Muscle layer of colon (tissue), 2 donors: ENCODE data around the gene HMGCLL1.

Experiments
- H3K27ac ChIP-seq: one replicate; pipeline ENCODE4 v1.7.0; 2013; ENCODE audit warnings: low read depth, mild to moderate bottlenecking, low read length, moderate library complexity
- H3K27me3 ChIP-seq, 2 donors: one replicate each; pipeline ENCODE4 v1.7.0; 2013; ENCODE audit warnings: low read length in 2 of 2, mild to moderate bottlenecking in 2 of 2; ENCODE audit not compliant: insufficient read depth in 2 of 2, control insufficient read depth in 1 of 2
- H3K36me3 ChIP-seq: one replicate; pipeline ENCODE4 v1.7.0; 2013; ENCODE audit warnings: mild to moderate bottlenecking, low read length; ENCODE audit not compliant: insufficient read depth
- H3K4me1 ChIP-seq: one replicate; pipeline ENCODE4 v1.7.0; 2013; ENCODE audit warnings: mild to moderate bottlenecking, low read length; ENCODE audit not compliant: insufficient read depth
- H3K4me3 ChIP-seq, 2 donors: one replicate each; pipeline ENCODE4 v1.7.0; 2013; ENCODE audit warnings: low read length in 2 of 2, low read depth in 1 of 2, mild to moderate bottlenecking in 1 of 2, moderate library complexity in 1 of 2
- H3K9ac ChIP-seq: one replicate; pipeline ENCODE4 v1.7.0; 2013; ENCODE audit warnings: low read length
- H3K9me3 ChIP-seq: one replicate; pipeline ENCODE4 v1.7.0; 2013; ENCODE audit warnings: mild to moderate bottlenecking, low read length
- donor health status: abdominal sarcoma.
- donor health status: Adenocarcinoma of cecum.

Gene HMGCLL1

DNA sequence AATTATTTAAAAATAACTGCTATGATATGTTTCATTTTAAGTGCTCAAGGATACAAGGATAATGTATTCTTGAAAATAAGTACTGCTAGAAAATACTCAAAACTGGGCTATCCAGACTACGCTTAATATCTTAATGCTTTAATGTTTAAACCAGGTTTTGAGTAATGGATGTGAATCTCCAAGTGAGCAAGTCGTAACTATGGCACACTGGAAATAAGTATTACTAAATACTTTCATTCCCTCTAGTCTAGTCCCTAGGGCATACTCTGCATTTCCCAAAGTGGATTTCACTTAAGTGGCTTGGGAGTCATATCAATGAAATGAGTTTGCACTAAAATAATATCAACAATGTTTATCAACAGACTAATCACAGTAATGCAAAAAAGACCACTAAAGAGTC is 48.1 kb downstream of the HMGCLL1 start:
- Histone ChIP-seq H3K27ac (no peak overlapping the region), H3K9me3 (no peaks in the 10 kb centered on the region), H3K4me3 (no peak overlapping the region), H3K4me1 (peaks cover 8% of the 10 kb centered on the region), H3K36me3 (no peaks in the 10 kb centered on the region), H3K9ac (no peak overlapping the region), H3K27me3 (no peaks in the 10 kb centered on the region)

- no peaks in the 10 kb centered on the region for H3K36me3 ChIP-seq
- no peak overlapping the region for H3K27ac ChIP-seq
- no peak overlapping the region for H3K9ac ChIP-seq
- no peaks in the 10 kb centered on the region for H3K27me3 ChIP-seq
- H3K9me3 ChIP-seq, result no peaks in the 10 kb centered on the region
- H3K4me3 ChIP-seq, result no peak overlapping the region
- peaks cover 8% of the 10 kb centered on the region for H3K4me1 ChIP-seq
Measured at GRCh38 chr6:55528624-55529023, 50.4 kb downstream of the HMGCLL1 start.

GRCh38 chr6:55524441-55524840 is 54.6 kb downstream of the HMGCLL1 start:
- Histone ChIP-seq H3K4me1 (peaks cover 8% of the 10 kb centered on the region), H3K4me3 (no peak overlapping the region), H3K27me3 (no peaks in the 10 kb centered on the region), H3K9me3 (no peaks in the 10 kb centered on the region), H3K27ac (no peak overlapping the region), H3K36me3 (no peaks in the 10 kb centered on the region), H3K9ac (no peak overlapping the region)

DNA sequence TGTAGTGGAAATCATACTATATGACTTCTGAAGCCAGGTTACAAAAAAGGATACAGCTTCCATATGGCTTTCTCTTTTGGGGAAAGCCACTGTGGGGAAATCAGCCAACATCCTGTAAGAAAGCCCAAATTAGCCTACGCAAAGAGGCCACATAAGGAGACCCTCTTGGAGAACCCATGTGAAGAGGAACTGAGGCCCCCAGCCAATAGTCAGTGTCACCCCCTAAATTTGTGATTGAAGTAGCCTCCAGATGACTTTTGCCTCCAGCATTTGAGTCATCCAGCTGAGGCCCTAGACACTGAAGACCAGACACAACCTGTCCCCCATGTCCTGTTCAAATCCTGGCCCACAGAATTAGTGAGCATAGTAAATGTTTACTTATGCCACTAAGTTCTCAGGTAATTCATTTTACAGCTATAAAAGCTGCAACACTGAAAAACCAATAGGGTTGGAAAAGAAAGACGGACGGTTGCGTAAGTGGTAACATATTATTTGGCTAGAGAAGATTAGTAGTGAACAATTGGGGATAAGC is 60.4 kb downstream of the HMGCLL1 start:
- no peak overlapping the region for H3K27ac ChIP-seq
- no peak overlapping the region for H3K4me3 ChIP-seq
- no peaks in the 10 kb centered on the region for H3K9me3 ChIP-seq
- H3K27me3 ChIP-seq, result no peaks in the 10 kb centered on the region
- no peaks in the 10 kb centered on the region for H3K4me1 ChIP-seq
- H3K36me3 ChIP-seq, result no peaks in the 10 kb centered on the region
- no peak overlapping the region for H3K9ac ChIP-seq

DNA sequence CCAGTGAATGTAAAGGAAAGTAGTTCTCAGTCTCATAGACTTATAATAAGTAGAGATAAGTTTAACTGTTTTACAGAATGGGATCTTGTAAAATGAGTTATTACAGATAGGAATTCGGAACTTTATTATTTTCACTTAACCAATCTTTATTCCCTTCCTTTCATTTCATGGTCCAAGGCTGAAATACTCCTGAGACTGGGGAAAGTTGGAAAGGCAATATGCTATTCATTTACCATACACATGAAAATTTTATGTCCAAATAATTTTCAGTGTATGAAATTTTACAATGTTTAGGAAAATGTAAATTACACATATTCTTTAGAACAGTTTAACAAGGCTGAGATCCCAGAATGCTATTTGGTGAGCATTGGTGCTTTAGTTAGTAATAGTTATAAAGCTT is 62.3 kb downstream of the HMGCLL1 start:
- Histone ChIP-seq H3K4me3 (no peak overlapping the region), H3K36me3 (no peaks in the 10 kb centered on the region), H3K4me1 (no peaks in the 10 kb centered on the region), H3K9me3 (no peaks in the 10 kb centered on the region), H3K27me3 (no peaks in the 10 kb centered on the region), H3K27ac (no peak overlapping the region), H3K9ac (no peak overlapping the region)

DNA sequence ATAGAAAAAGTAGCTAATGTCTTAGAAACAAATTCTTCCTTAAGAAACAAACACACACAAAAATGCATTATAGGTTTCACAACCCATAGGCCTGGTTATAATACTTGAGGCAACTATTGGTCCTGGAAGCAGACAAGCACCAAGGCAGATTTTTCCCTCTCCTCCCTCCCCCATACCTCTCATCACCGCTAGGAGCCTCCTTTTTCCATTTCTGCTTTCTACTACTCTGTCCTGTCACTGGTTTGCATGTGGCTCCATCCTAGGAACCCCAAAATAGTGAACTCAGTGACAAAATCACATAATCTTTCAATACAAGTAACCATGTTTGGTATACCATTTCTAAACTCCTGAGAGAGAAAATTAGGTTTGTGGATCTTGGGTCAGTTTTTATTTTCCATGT is 66.1 kb downstream of the HMGCLL1 start:
- H3K9me3 ChIP-seq, result no peaks in the 10 kb centered on the region
- H3K36me3 ChIP-seq, result no peaks in the 10 kb centered on the region
- H3K9ac ChIP-seq, result no peak overlapping the region
- H3K27ac ChIP-seq, result no peak overlapping the region
- H3K27me3 ChIP-seq, result no peaks in the 10 kb centered on the region
- H3K4me1 ChIP-seq, result no peaks in the 10 kb centered on the region
- no peak overlapping the region for H3K4me3 ChIP-seq

DNA sequence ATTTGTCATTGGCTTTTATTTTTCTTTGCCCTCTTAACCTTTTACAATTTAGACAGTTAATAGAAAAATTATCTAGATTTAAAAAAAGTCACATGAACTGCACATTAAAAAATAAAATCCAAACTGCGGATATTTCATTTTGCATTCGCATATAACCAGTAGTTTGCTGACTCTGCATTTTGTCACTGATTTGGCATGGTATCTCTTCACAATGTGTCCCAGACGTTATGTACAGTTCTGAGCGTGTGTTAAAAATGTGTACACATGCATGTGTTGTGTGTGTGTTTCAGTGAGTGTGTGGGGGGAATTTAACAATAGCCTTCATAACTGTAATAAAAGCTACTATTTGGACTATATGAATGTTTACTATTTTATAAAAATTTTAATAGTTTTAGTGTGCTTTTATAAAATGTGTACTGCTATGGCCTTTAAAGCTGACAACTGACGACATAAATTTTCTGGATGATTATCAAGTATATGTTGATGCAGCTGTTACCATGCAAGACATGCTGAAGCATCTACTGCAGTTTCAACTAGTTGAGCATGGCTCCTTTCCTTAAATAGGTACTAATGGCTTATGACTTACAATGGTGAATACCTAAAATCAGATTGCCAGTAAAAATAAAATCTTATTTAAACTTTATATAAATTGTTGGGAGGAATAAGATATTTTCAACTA is 67.7 kb downstream of the HMGCLL1 start:
- Histone ChIP-seq H3K4me1 (no peaks in the 10 kb centered on the region), H3K27me3 (no peaks in the 10 kb centered on the region), H3K4me3 (no peak overlapping the region), H3K9me3 (no peaks in the 10 kb centered on the region), H3K9ac (no peak overlapping the region), H3K36me3 (no peaks in the 10 kb centered on the region), H3K27ac (no peak overlapping the region)

GRCh38 chr6:55499591-55499990 is 79.4 kb downstream of the HMGCLL1 start:
- no peak overlapping the region for H3K4me3 ChIP-seq
- no peaks in the 10 kb centered on the region for H3K27me3 ChIP-seq
- peaks cover 6% of the 10 kb centered on the region for H3K4me1 ChIP-seq
- no peak overlapping the region for H3K27ac ChIP-seq
- H3K36me3 ChIP-seq, result no peaks in the 10 kb centered on the region
- no peaks in the 10 kb centered on the region for H3K9me3 ChIP-seq
- H3K9ac ChIP-seq, result no peak overlapping the region

DNA sequence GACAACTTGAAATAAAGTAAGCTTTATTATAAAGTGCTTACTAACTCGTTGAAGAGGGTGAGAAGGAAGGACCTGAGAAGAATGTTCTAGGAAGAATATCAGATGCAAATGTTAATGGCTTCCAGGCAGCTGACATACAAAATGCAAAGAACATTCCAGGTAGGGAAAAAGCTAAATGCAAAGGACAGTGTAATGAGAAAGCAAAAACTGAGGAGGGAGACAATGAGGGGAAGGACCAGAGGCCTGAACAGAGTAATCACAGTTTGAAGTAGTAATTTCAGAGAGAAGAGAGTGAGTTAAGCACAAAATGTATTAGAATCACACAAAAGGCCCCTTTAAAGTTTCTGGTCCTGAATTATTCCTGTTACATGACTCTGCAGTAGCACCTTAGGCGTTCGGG is 81.3 kb downstream of the HMGCLL1 start:
- Histone ChIP-seq H3K9ac (no peak overlapping the region), H3K27me3 (no peaks in the 10 kb centered on the region), H3K4me1 (peaks cover 6% of the 10 kb centered on the region), H3K27ac (no peak overlapping the region), H3K4me3 (no peak overlapping the region), H3K36me3 (no peaks in the 10 kb centered on the region), H3K9me3 (no peaks in the 10 kb centered on the region)

GRCh38 chr6:55496201-55496600 is 82.8 kb downstream of the HMGCLL1 start:
- Histone ChIP-seq H3K36me3 (no peaks in the 10 kb centered on the region), H3K4me3 (no peak overlapping the region), H3K27me3 (no peaks in the 10 kb centered on the region), H3K9ac (no peak overlapping the region), H3K4me1 (peaks cover 6% of the 10 kb centered on the region), H3K27ac (no peak overlapping the region), H3K9me3 (no peaks in the 10 kb centered on the region)

DNA sequence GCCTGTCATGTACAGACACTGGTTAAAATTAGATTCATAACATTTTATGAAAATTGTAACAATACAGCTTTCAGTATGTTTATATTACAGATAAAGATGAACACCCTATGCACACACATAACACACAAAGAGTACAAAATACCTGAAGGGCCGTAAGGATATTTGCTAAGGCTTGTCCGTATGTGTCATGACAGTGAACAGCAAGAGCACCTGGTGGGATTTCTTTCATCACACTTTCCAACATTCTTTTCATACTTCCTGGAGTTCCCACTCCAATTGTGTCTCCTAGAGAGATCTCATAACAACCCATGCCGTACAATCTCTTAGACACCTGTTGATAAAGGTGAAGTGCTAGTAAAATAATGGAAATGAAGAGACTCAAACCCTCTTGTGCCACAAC is 83.7 kb downstream of the HMGCLL1 start:
- no peaks in the 10 kb centered on the region for H3K9me3 ChIP-seq
- no peak overlapping the region for H3K27ac ChIP-seq
- no peak overlapping the region for H3K4me3 ChIP-seq
- no peaks in the 10 kb centered on the region for H3K36me3 ChIP-seq
- no peaks in the 10 kb centered on the region for H3K27me3 ChIP-seq
- no peak overlapping the region for H3K9ac ChIP-seq
- H3K4me1 ChIP-seq, result peaks cover 6% of the 10 kb centered on the region

DNA sequence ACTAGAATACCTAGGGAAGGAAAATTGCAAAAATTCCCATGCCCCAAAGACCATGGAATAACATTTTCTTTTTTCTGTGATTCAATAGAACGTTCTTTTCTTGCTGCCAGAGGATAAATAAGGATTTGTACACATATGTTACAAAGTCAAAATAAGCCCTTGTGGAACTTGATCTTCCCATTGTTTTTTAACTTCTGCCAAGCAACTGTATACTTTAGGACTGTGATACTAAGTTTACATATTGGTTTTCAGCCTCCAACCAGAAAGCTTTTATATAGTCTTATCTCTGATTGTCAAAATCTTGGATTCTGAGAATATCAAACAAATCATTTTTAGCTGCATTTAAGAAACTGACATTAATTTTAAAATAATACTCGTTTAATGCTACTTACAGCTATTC is 84.6 kb downstream of the HMGCLL1 start:
- Histone ChIP-seq H3K9me3 (no peaks in the 10 kb centered on the region), H3K4me3 (no peak overlapping the region), H3K27me3 (no peaks in the 10 kb centered on the region), H3K36me3 (no peaks in the 10 kb centered on the region), H3K9ac (no peak overlapping the region), H3K4me1 (no peaks in the 10 kb centered on the region), H3K27ac (no peak overlapping the region)
